Heart left ventricle (tissue), 16 donors: Measurements from ENCODE around the gene CHIC2. TPM values are rescaled to one million over a fixed set of nuclear protein-coding genes. Genes with fewer than 3 reads are reported as not detected.
"Not testable (repeated sequence)": the region's sequence is repeated elsewhere in the genome, so short reads cannot be mapped to it uniquely, and the experiment has no call there.

Source experiments
- ATAC-seq, 4 donors: fragments of 200-7000 bp; cut with Tn5 transposase; one replicate each; pipeline ENCODE4 v1.9.1; 2020 to 2022; ENCODE audit warnings: moderate library complexity in 4 of 4, mild to moderate bottlenecking in 3 of 4, moderate number of reproducible peaks in 1 of 4
- DNase-seq, 5 donors: peaks; one replicate each; pipeline ENCODE4 v3.0.0-alpha.2; 2020
- H3K27ac ChIP-seq, 12 donors: fragments of 200-600 bp; sonication (generic) in 4 of 12; one replicate each; pipeline versions ENCODE4 v1.5.0 to v1.8.0; 2016 to 2022; ENCODE audit warnings: mild to moderate bottlenecking in 2 of 12
- H3K27me3 ChIP-seq, 9 donors: fragments of 200-600 bp; sonication (generic) in 2 of 9; one replicate each; pipeline versions ENCODE4 v1.5.1 to v1.8.0; 2016 to 2022; ENCODE audit warnings: mild to moderate bottlenecking in 3 of 9
- H3K36me3 ChIP-seq, 9 donors: fragments of 200-600 bp; sonication (generic) in 2 of 9; one replicate each; pipeline versions ENCODE4 v1.5.0 to v1.8.0; 2018 to 2022; ENCODE audit warnings: mild to moderate bottlenecking in 2 of 9
- H3K4me1 ChIP-seq, 12 donors: fragments of 200-600 bp; sonication (generic) in 4 of 12; one replicate each; pipeline versions ENCODE4 v1.5.0 to v1.8.0; 2016 to 2022; ENCODE audit warnings: mild to moderate bottlenecking in 3 of 12
- H3K4me3 ChIP-seq, 12 donors: fragments of 200-600 bp; sonication (generic) in 4 of 12; one replicate each; pipeline versions ENCODE4 v1.5.0 to v1.8.0; 2017 to 2022; ENCODE audit warnings: mild to moderate bottlenecking in 9 of 12, moderate library complexity in 4 of 12
- H3K9me3 ChIP-seq, 12 donors: fragments of 200-600 bp; sonication (generic) in 4 of 12; one replicate each; pipeline versions ENCODE4 v1.5.0 to v1.8.0; 2016 to 2022; ENCODE audit warnings: mild to moderate bottlenecking in 1 of 12
- CTCF ChIP-seq, 12 donors: fragments of 200-600 bp; sonication (generic) in 4 of 12; IDR thresholded peaks; one replicate each; pipeline versions ENCODE4 v1.5.0 to v1.8.0; 2018 to 2022; ENCODE audit warnings: antibody characterized with exemption in 12 of 12, mild to moderate bottlenecking in 5 of 12
- POLR2A ChIP-seq, 2 donors: fragments of 450-650 bp; IDR thresholded peaks; one replicate each; pipeline ENCODE4 v1.6.1; 2017; ENCODE audit warnings: antibody characterized with exemption in 2 of 2, mild to moderate bottlenecking in 2 of 2, moderate library complexity in 2 of 2
- WGBS, 4 donors: extraction: QIAGEN DNeasy Blood & Tissue Kit in 2 of 4; methylation state at CpG; one replicate each; pipeline versions ENCODE4 v1.1.5 to v1.1.7; 2013 to 2018; 5-methylcytosine and 5-hydroxymethylcytosine counted together
- intact Hi-C, 10 donors: fragments of 100-400 bp; cut with DNase I; formaldehyde crosslinking; loops; one replicate each; pipeline versions ENCODE4 v1.11.1 to v1.14.2; 2022
- polyA plus RNA-seq, 2 donors: library from polyadenylated mRNA; stranded (reverse); fragments of 200-250 nt; gene quantifications; one replicate each; pipeline ENCODE4 v1.2.3, GENCODE V29; 2013
- total RNA-seq, 9 donors: library from RNA; depleted of rRNA in 2 of 9; stranded (reverse); fragments of >200 nt in 2 of 9; fragmentation: NEBNext Ultra II Directional in 3 of 9; extraction: Animal tissue kit (Norgen Biotek cat#: 25700) in 3 of 9; gene quantifications; one replicate each; pipeline versions ENCODE4 v1.1.0 to v1.2.4, GENCODE V29; 2016 to 2023
- donor health status: ischemic (EF 13 %, LVEDD 7.1; RV severe dilation, severe dysfunction).
- donor health status: healthy with polysubstance abuse.
- donor health status: DM: no; HTN: yes; CAD: no.
- donor health status: DM: no; HTN: no; CAD: no.
- donor health status: ischemic (EF 25% LVEDD 6.9; RV normal size, moderate dysfunction).
- donor health status: ischemic (EF 25% LVEDD 5.7; RV mildly dilated, moderate dysfunction).
- donor health status: healthy.
- donor health status: DM: yes; HTN: yes; CAD: no.
- donor health status: ischemic (EF 35%, LVEDD 5.7; RV mildly dilated, moderate dysfunction).
- donor health status: nonischemic (EF 11% LVEDD 7.7; RV severe dilation, severe dysfunction).
- donor health status: DM: yes; HTN: yes; CAD: no.
- donor health status: PGD.
- donor health status: ischemic (EF 29% LVEDD 5.4; RV normal size, mild dysfunction).
- donor health status: nonischemic (EF 23%, LVEDD 6.1; RV moderate dilation, normal function).

CHIC2 gene
- total and polyA plus RNA-seq, 11 donors: 5.5 to 17.8 (median 11.2) TPM

- H3K27me3 ChIP-seq: no peaks in the 10 kb centered on the region
- no peak for DNase-seq
- no peak overlapping the region for H3K4me3 ChIP-seq
- ATAC-seq: no peak
- peaks cover 0 to 56% (median 19%) of the 10 kb centered on the region in 12 donors for H3K4me1 ChIP-seq
- TF ChIP-seq POLR2A (IDR thresholded peaks at IDR 0.05) (no peak), CTCF (IDR thresholded peaks at IDR 0.05) (no peak)
- H3K9me3 ChIP-seq: peaks cover 0 to 4% (median 0%) of the 10 kb centered on the region in 12 donors
- WGBS, 4 donors: 12 to 23% (median 17%) methylated on average over 1 of the region's 1 CpG
- peaks cover 0 to 21% (median 13%) of the 10 kb centered on the region in 9 donors for H3K36me3 ChIP-seq
- H3K27ac ChIP-seq: no peak overlapping the region
- intact Hi-C loops: no loop called here
These were observed 14.0 kb downstream of the CHIC2 start for GRCh38 chr4:54050214-54050904.

- peaks cover 0 to 14% (median 2%) of the 10 kb centered on the region in 12 donors for H3K9me3 ChIP-seq
- H3K27me3 ChIP-seq, H3K4me3 ChIP-seq, DNase-seq, ATAC-seq, H3K4me1 ChIP-seq, intact Hi-C loops, H3K27ac ChIP-seq: not testable (repeated sequence)
- WGBS, 4 donors: 89 to 98% (median 91%) methylated on average over 2 to 4 of the region's 4 CpGs
- peaks cover 0 to 44% (median 33%) of the 10 kb centered on the region in 9 donors for H3K36me3 ChIP-seq
These were observed 20.8 kb downstream of the CHIC2 start for GRCh38 chr4:54043630-54044029.

GRCh38 chr4:54041933-54042332 lies 22.5 kb downstream of the CHIC2 start:
- WGBS, 4 donors: 68 to 78% (median 72%) methylated on average over 2 of the region's 2 CpGs
- Histone ChIP-seq H3K27ac (no peak overlapping the region), H3K9me3 (peaks cover 0 to 14% (median 2%) of the 10 kb centered on the region in 12 donors), H3K36me3 (peaks cover 0 to 33% (median 24%) of the 10 kb centered on the region in 9 donors), H3K4me1 (peaks cover 0 to 10% (median 0%) of the 10 kb centered on the region in 12 donors), H3K27me3 (no peaks in the 10 kb centered on the region), H3K4me3 (no peak overlapping the region)
- ATAC-seq (no peak), DNase-seq (no peak)
- no peak for TF ChIP-seq POLR2A (IDR thresholded peaks at IDR 0.05)
- no peak for TF ChIP-seq CTCF (IDR thresholded peaks at IDR 0.05)
- intact Hi-C loops: no loop called here

GRCh38 chr4:54041100-54041499 lies 23.3 kb downstream of the CHIC2 start:
- ATAC-seq: no peak
- TF ChIP-seq CTCF (IDR thresholded peaks at IDR 0.05): no peak
- no peak for TF ChIP-seq POLR2A (IDR thresholded peaks at IDR 0.05)
- 87 to 93% (median 92%) methylated on average over 4 of the region's 4 CpGs for WGBS, 4 donors
- no peaks in the 10 kb centered on the region for H3K27me3 ChIP-seq
- H3K36me3 ChIP-seq: peaks cover 0 to 33% (median 24%) of the 10 kb centered on the region in 9 donors
- no peak overlapping the region for H3K27ac ChIP-seq
- intact Hi-C loops: no loop called here
- H3K4me1 ChIP-seq: peaks cover 0 to 10% (median 0%) of the 10 kb centered on the region in 12 donors
- H3K4me3 ChIP-seq: no peak overlapping the region
- peaks cover 0 to 10% (median 2%) of the 10 kb centered on the region in 12 donors for H3K9me3 ChIP-seq
- DNase-seq: no peak
